Endothelial cell of umbilical vein (primary cell): ENCODE measurements around the gene IFT27.

Source experiments
- CTCF ChIP-seq, 2 donors: IDR thresholded peaks; 1 replicate in 1 of 2; 2 replicates in 1 of 2; pipeline ENCODE4 v1.5.1; 2011; ENCODE audit warnings: low read length in 2 of 2, mild to moderate bottlenecking in 2 of 2, moderate library complexity in 2 of 2, control low read depth in 1 of 2, inconsistent platforms in 1 of 2, low read depth in 1 of 2; ENCODE audit not compliant: insufficient read depth in 1 of 2; ENCODE audit errors: extremely low read depth in 1 of 2
- EZH2 ChIP-seq: IDR thresholded peaks from 2 replicates; pipeline ENCODE4 v1.6.1; 2012; ENCODE audit warnings: borderline replicate concordance, low read depth, mild to moderate bottlenecking, moderate library complexity, low read length, inconsistent platforms; ENCODE audit not compliant: severe bottlenecking
- JUN ChIP-seq: IDR thresholded peaks from 2 replicates; pipeline ENCODE4 v1.6.1; 2011; ENCODE audit warnings: borderline replicate concordance, low read depth; ENCODE audit not compliant: insufficient read length, insufficient read depth
- MAX ChIP-seq: IDR thresholded peaks from 2 replicates; pipeline ENCODE4 v1.6.1; 2011; ENCODE audit not compliant: insufficient read depth, insufficient read length
- POLR2A ChIP-seq: IDR thresholded peaks from 2 replicates; pipeline ENCODE4 v1.6.1; 2012; ENCODE audit warnings: low read depth, mild to moderate bottlenecking, control low read depth, low read length
- POLR2AphosphoS5 ChIP-seq: IDR thresholded peaks from 2 replicates; pipeline ENCODE4 v1.6.1; 2012; ENCODE audit warnings: low read depth, mild to moderate bottlenecking, control low read depth, low read length, moderate library complexity; ENCODE audit not compliant: insufficient read depth

- no peak for TF ChIP-seq CTCF (IDR thresholded peaks at IDR 0.05; ENCODE audit: extremely low read depth in 1 of 2, insufficient read depth in 1 of 2, low read depth in 1 of 2, low read length in 2 of 2)
- no peak for TF ChIP-seq POLR2AphosphoS5
- no peak for TF ChIP-seq POLR2A
- TF ChIP-seq EZH2: no peak
- TF ChIP-seq JUN: no peak
- TF ChIP-seq MAX: no peak
Observed at GRCh38 chr22:36767035-36767775, 8.7 kb downstream of the IFT27 start.
